K562 (cell line): ENCODE data around the gene NDFIP2. TPM values are rescaled to one million over a fixed set of nuclear protein-coding genes. Genes with fewer than 3 reads are reported as not detected.

Source experiments
- CAMTA2 ChIP-seq: fragments of 250-450 bp; sonication (Bioruptor Pico); conservative IDR thresholded peaks from 2 replicates; pipeline ENCODE4 v1.5.1; 2022
- CCNT2 ChIP-seq: IDR thresholded peaks from 2 replicates; pipeline ENCODE4 v1.6.1; 2011; ENCODE audit warnings: borderline replicate concordance, low read depth, mild to moderate bottlenecking, moderate library complexity, mixed read lengths, low read length; ENCODE audit not compliant: insufficient read length; ENCODE audit errors: extremely low read depth
- CTBP1 ChIP-seq: fragments of 450-650 bp; IDR thresholded peaks from 2 replicates; pipeline ENCODE4 v1.6.1; 2016; ENCODE audit warnings: borderline replicate concordance
- EGR1 ChIP-seq: fragments of 450-650 bp; conservative IDR thresholded peaks from 2 replicates; pipeline ENCODE4 v1.6.1; 2017; ENCODE audit warnings: mild to moderate bottlenecking
- GABPA ChIP-seq: fragments of 200-800 bp; sonication (Bioruptor generic); conservative IDR thresholded peaks from 2 replicates; pipeline ENCODE4 v1.6.1; 2016; ENCODE audit warnings: low read depth, missing genetic modification characterization, missing compliant biosample characterization
- HDAC6 ChIP-seq: IDR thresholded peaks from 2 replicates; pipeline ENCODE4 v1.6.1; 2012; ENCODE audit warnings: low read depth, mild to moderate bottlenecking, control low read depth, inconsistent platforms, low read length, moderate library complexity
- HDAC8 ChIP-seq: fragments of 450-650 bp; IDR thresholded peaks from 2 replicates; pipeline ENCODE4 v1.6.1; 2016; ENCODE audit warnings: mild to moderate bottlenecking, missing genetic modification characterization, moderate library complexity, missing compliant biosample characterization
- HNRNPL ChIP-seq: fragments of 200-400 bp; formaldehyde crosslinking; IDR thresholded peaks from 2 replicates; pipeline ENCODE4 v1.6.1; 2017; ENCODE audit warnings: low read depth, mild to moderate bottlenecking, low read length
- LARP7 ChIP-seq: fragments of 450-650 bp; IDR thresholded peaks from 2 replicates; pipeline ENCODE4 v1.6.1; 2016
- NBN ChIP-seq: fragments of 450-650 bp; IDR thresholded peaks from 2 replicates; pipeline ENCODE4 v1.6.1; 2016; ENCODE audit warnings: low read depth, mild to moderate bottlenecking
- NFYB ChIP-seq: IDR thresholded peaks from 2 replicates; pipeline ENCODE4 v1.6.1; 2011; ENCODE audit warnings: mild to moderate bottlenecking, moderate library complexity; ENCODE audit not compliant: insufficient read length; ENCODE audit errors: extremely low read depth
- NUFIP1 ChIP-seq: fragments of 450-650 bp; IDR thresholded peaks from 2 replicates; pipeline ENCODE4 v1.6.1; 2018; ENCODE audit not compliant: partially characterized antibody
- POLR2A ChIP-seq: fragments of 450-650 bp; conservative IDR thresholded peaks from 2 replicates; pipeline ENCODE4 v1.6.1; 2016
- RBFOX2 ChIP-seq: fragments of 200-400 bp; formaldehyde crosslinking; IDR thresholded peaks from 2 replicates; pipeline ENCODE4 v1.6.1; 2017; ENCODE audit warnings: low read depth, mild to moderate bottlenecking, low read length, moderate library complexity
- RHOXF2B ChIP-seq: fragments of 250-450 bp; sonication (Bioruptor Pico); conservative IDR thresholded peaks from 2 replicates; pipeline ENCODE4 v1.5.1; 2021
- SAFB ChIP-seq: fragments of 200-400 bp; formaldehyde crosslinking; IDR thresholded peaks from 2 replicates; pipeline ENCODE4 v1.6.1; 2017; ENCODE audit warnings: low read depth, low read length, borderline replicate concordance
- SIN3A ChIP-seq, 2 experiments: fragments of 150-350 bp in 1 of 2; IDR thresholded peaks; 2 replicates each; pipeline ENCODE4 v1.6.1; 2011 to 2016; ENCODE audit warnings: borderline replicate concordance in 2 of 2, low read depth in 2 of 2, low read length in 2 of 2, mild to moderate bottlenecking in 2 of 2, moderate library complexity in 2 of 2; ENCODE audit not compliant: control insufficient read depth in 1 of 2
- TAF7 ChIP-seq: fragments of 450-650 bp; IDR thresholded peaks from 2 replicates; pipeline ENCODE4 v1.6.1; 2016; ENCODE audit warnings: missing genetic modification characterization, missing compliant biosample characterization
- ZBTB1 ChIP-seq: sonication (generic); formaldehyde crosslinking; IDR thresholded peaks from 2 replicates; pipeline ENCODE4 v1.8.1; 2023; ENCODE audit warnings: missing genetic modification reagents, low read depth, mild to moderate bottlenecking, borderline replicate concordance
- polyA plus RNA-seq, 8 experiments: library from polyadenylated mRNA; depleted of rRNA in 4 of 8; stranded (reverse) in 5 of 8; unstranded in 3 of 8; fragments of >200 nt; fragmentation: Nextera tagmentation in 2 of 8; fragmentation: Illumina TruSeq in 1 of 8; extraction: Ambion mirVana in 2 of 8; extraction: Trizol in 1 of 8; gene quantifications; 2 replicates each; pipeline versions ENCODE4 v1.2.1 to v1.2.3, GENCODE V29; 2011 to 2014; ENCODE audit warnings: inconsistent platforms in 1 of 8, missing spikeins in 1 of 8
- total RNA-seq, 7 experiments: library from RNA; depleted of rRNA in 6 of 7; stranded (reverse); fragments of >200 nt in 6 of 7; fragmentation: Illumina TruSeq in 2 of 7; extraction: Trizol in 2 of 7; gene quantifications; 2 replicates each; pipeline versions ENCODE4 v1.2.1 to v1.2.3, GENCODE V29; 2011 to 2021; ENCODE audit warnings: low replicate concordance in 1 of 7
- TF ChIP-seq, protein P1 (sequence below): fragments of 450-650 bp; formaldehyde crosslinking; IDR thresholded peaks from 2 replicates; pipeline ENCODE4 v1.4.0; 2022; ENCODE audit warnings: missing genetic modification characterization
- TF ChIP-seq, protein P2 (sequence below): sonication (generic); formaldehyde crosslinking; IDR thresholded peaks from 2 replicates; pipeline ENCODE4 v1.9.0; 2022; ENCODE audit warnings: mild to moderate bottlenecking, missing genetic modification reagents
- TF ChIP-seq, protein P3 (sequence below): sonication (generic); IDR thresholded peaks from 2 replicates; pipeline ENCODE4 v1.6.1; 2016
- TF ChIP-seq, protein P4 (sequence below): fragments of 250-450 bp; sonication (Bioruptor Pico); IDR thresholded peaks from 2 replicates; pipeline ENCODE4 v1.5.0; 2020; ENCODE audit warnings: mild to moderate bottlenecking, borderline replicate concordance
- TF ChIP-seq, protein P5 (sequence below): fragments of 450-650 bp; IDR thresholded peaks from 2 replicates; pipeline ENCODE4 v1.6.1; 2017; ENCODE audit warnings: mild to moderate bottlenecking, moderate library complexity

Gene NDFIP2
- total and polyA plus RNA-seq, 9 of the 15 experiments (the other 6 are each of a cell fraction or from before 2014, with no cell fraction given) = 13.4 to 54.4 (median 27.8) TPM

DNA sequence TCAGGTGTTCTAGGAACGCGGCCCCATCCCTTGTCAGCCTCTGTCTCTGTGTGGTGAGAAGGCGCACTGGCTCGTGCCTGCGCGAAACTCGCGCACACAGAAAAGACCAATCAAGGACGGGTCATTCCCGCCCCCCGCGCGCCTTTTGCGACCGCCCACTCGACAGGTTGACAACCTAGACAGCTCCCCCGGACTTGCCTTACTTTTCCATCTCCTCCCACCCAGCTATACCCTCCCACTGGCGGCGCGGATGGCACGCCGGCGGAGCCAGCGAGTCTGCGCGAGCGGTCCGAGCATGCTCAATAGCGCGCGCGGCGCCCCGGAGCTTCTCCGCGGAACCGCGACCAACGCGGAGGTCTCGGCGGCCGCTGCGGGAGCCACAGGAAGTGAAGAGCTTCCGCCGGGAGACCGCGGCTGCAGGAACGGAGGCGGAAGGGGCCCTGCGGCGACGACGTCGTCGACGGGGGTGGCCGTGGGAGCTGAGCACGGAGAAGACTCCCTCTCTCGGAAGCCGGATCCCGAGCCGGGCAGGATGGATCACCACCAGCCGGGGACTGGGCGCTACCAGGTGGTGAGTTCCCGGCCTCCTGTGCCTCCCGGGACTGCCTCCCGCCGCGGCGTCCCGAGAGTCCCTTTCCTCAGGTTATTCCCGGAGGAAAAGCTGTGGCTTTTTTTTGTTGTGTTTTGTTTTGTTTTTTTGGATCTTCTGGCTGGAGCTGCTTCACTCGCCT, at the start of gene NDFIP2 (continued):
- TF ChIP-seq, protein P1, sequence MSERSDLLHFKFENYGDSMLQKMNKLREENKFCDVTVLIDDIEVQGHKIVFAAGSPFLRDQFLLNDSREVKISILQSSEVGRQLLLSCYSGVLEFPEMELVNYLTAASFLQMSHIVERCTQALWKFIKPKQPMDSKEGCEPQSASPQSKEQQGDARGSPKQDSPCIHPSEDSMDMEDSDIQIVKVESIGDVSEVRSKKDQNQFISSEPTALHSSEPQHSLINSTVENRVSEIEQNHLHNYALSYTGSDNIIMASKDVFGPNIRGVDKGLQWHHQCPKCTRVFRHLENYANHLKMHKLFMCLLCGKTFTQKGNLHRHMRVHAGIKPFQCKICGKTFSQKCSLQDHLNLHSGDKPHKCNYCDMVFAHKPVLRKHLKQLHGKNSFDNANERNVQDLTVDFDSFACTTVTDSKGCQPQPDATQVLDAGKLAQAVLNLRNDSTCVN = no peak
- peak; percentile 26; the same call in 1 of the 2 replicates for TF ChIP-seq HNRNPL
- TF ChIP-seq LARP7 = no peak
- peak; percentile 34 for TF ChIP-seq CCNT2
- peak; percentile 82 for TF ChIP-seq POLR2A
- TF ChIP-seq NBN = no peak
- TF ChIP-seq RBFOX2 = peak; percentile 93
- peak; percentile 92 for TF ChIP-seq GABPA (tag)
- TF ChIP-seq, protein P2, sequence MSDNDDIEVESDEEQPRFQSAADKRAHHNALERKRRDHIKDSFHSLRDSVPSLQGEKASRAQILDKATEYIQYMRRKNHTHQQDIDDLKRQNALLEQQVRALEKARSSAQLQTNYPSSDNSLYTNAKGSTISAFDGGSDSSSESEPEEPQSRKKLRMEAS = peak; percentile 38; the same call in 1 of the 2 replicates
- peak in 1 of 2 experiments; percentile 10; a peak in 1 of 4 replicates for TF ChIP-seq SIN3A (IDR thresholded peaks at IDR 0.05; ENCODE audit: borderline replicate concordance in 2 of 2, control insufficient read depth in 1 of 2, low read depth in 2 of 2, low read length in 2 of 2)
- TF ChIP-seq, protein P3, sequence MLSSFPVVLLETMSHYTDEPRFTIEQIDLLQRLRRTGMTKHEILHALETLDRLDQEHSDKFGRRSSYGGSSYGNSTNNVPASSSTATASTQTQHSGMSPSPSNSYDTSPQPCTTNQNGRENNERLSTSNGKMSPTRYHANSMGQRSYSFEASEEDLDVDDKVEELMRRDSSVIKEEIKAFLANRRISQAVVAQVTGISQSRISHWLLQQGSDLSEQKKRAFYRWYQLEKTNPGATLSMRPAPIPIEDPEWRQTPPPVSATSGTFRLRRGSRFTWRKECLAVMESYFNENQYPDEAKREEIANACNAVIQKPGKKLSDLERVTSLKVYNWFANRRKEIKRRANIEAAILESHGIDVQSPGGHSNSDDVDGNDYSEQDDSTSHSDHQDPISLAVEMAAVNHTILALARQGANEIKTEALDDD = no peak
- TF ChIP-seq ZBTB1 (CRISPR knock-in tag) = peak; percentile 98
- no peak for TF ChIP-seq TAF7 (tag)
- TF ChIP-seq NUFIP1 = no peak
- peak; percentile 69; the same call in 1 of the 2 replicates for TF ChIP-seq SAFB
- TF ChIP-seq CTBP1 = peak; percentile 85
- no peak for TF ChIP-seq RHOXF2B
- peak; percentile 88 for TF ChIP-seq EGR1
- no peak for TF ChIP-seq CAMTA2 (CRISPR knock-in tag)
- TF ChIP-seq, protein P4, sequence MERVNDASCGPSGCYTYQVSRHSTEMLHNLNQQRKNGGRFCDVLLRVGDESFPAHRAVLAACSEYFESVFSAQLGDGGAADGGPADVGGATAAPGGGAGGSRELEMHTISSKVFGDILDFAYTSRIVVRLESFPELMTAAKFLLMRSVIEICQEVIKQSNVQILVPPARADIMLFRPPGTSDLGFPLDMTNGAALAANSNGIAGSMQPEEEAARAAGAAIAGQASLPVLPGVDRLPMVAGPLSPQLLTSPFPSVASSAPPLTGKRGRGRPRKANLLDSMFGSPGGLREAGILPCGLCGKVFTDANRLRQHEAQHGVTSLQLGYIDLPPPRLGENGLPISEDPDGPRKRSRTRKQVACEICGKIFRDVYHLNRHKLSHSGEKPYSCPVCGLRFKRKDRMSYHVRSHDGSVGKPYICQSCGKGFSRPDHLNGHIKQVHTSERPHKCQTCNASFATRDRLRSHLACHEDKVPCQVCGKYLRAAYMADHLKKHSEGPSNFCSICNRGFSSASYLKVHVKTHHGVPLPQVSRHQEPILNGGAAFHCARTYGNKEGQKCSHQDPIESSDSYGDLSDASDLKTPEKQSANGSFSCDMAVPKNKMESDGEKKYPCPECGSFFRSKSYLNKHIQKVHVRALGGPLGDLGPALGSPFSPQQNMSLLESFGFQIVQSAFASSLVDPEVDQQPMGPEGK (CRISPR knock-in tag) = no peak
- TF ChIP-seq HDAC8 (tag) = no peak
- no peak for TF ChIP-seq HDAC6
- no peak for TF ChIP-seq NFYB
- TF ChIP-seq, protein P5, sequence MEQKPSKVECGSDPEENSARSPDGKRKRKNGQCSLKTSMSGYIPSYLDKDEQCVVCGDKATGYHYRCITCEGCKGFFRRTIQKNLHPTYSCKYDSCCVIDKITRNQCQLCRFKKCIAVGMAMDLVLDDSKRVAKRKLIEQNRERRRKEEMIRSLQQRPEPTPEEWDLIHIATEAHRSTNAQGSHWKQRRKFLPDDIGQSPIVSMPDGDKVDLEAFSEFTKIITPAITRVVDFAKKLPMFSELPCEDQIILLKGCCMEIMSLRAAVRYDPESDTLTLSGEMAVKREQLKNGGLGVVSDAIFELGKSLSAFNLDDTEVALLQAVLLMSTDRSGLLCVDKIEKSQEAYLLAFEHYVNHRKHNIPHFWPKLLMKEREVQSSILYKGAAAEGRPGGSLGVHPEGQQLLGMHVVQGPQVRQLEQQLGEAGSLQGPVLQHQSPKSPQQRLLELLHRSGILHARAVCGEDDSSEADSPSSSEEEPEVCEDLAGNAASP = no peak
